ENCODE data around the gene ABR.

Gene ABR

GRCh38 chr17:987931-988330 lies 191.8 kb downstream of the ABR start:
- H3K9me3 ChIP-seq, result no peaks in the 10 kb centered on the region
- no peaks in the 10 kb centered on the region for H4K20me1 ChIP-seq
- no peaks in the 10 kb centered on the region for H3K36me3 ChIP-seq
- H3K27ac ChIP-seq, result no peak overlapping the region
- TF ChIP-seq Cebpa-rat (IDR thresholded peaks at IDR 0.05), result no peak
- no peak overlapping the region for H3K4me2 ChIP-seq
- H3K4me3 ChIP-seq, result no peak overlapping the region
- no peaks in the 10 kb centered on the region for H3K27me3 ChIP-seq
- no peak overlapping the region for H3K9ac ChIP-seq
- peaks cover 12% of the 10 kb centered on the region for H3K4me1 ChIP-seq

GRCh38 chr17:986322-986929 lies 193.4 kb downstream of the ABR start:
- no peak overlapping the region for H3K4me3 ChIP-seq
- peaks cover 27% of the 10 kb centered on the region for H3K4me1 ChIP-seq
- no peak overlapping the region for H3K27ac ChIP-seq
- no peak for TF ChIP-seq Cebpa-rat (IDR thresholded peaks at IDR 0.05)
- no peaks in the 10 kb centered on the region for H3K36me3 ChIP-seq
- no peak overlapping the region for H3K9ac ChIP-seq
- H3K9me3 ChIP-seq, result no peaks in the 10 kb centered on the region
- no peaks in the 10 kb centered on the region for H4K20me1 ChIP-seq
- H3K4me2 ChIP-seq, result no peak overlapping the region
- H3K27me3 ChIP-seq, result no peaks in the 10 kb centered on the region

GRCh38 chr17:983921-984320 lies 195.9 kb downstream of the ABR start:
- Histone ChIP-seq H3K4me3 (no peak overlapping the region), H3K36me3 (no peaks in the 10 kb centered on the region), H4K20me1 (no peaks in the 10 kb centered on the region), H3K4me1 (peaks cover 41% of the 10 kb centered on the region), H3K4me2 (peak overlapping the region; percentile 44), H3K27me3 (no peaks in the 10 kb centered on the region), H3K9ac (peak overlapping the region; percentile 50; the same call in 1 of the 2 replicates), H3K27ac (no peak overlapping the region), H3K9me3 (no peaks in the 10 kb centered on the region)
- TF ChIP-seq Cebpa-rat (IDR thresholded peaks at IDR 0.05), result no peak

GRCh38 chr17:981292-981658 lies 198.5 kb downstream of the ABR start:
- H3K9ac ChIP-seq, result peak overlapping the region; percentile 60; the same call in 1 of the 2 replicates
- H3K9me3 ChIP-seq, result no peaks in the 10 kb centered on the region
- H3K4me3 ChIP-seq, result no peak overlapping the region
- 0 out of 2 replicates have a peak overlapping the region, but pooled peaks have one; percentile 41 for H3K27ac ChIP-seq
- peaks cover 25% of the 10 kb centered on the region for H4K20me1 ChIP-seq
- H3K27me3 ChIP-seq, result no peaks in the 10 kb centered on the region
- H3K36me3 ChIP-seq, result peaks cover 4% of the 10 kb centered on the region; the same call in 1 of the 2 replicates
- TF ChIP-seq Cebpa-rat (IDR thresholded peaks at IDR 0.05), result no peak
- peaks cover 56% of the 10 kb centered on the region for H3K4me1 ChIP-seq
- peak overlapping the region; percentile 89 for H3K4me2 ChIP-seq

GRCh38 chr17:980406-981291 lies 199.1 kb downstream of the ABR start:
- TF ChIP-seq Cebpa-rat (IDR thresholded peaks at IDR 0.05), result no peak
- peak overlapping the region; percentile 77 for H3K9ac ChIP-seq
- peaks cover 32% of the 10 kb centered on the region for H4K20me1 ChIP-seq
- H3K4me2 ChIP-seq, result peak overlapping the region; percentile 89
- peak overlapping the region; percentile 95 for H3K4me3 ChIP-seq
- no peaks in the 10 kb centered on the region for H3K27me3 ChIP-seq
- no peaks in the 10 kb centered on the region for H3K9me3 ChIP-seq
- peaks cover 62% of the 10 kb centered on the region for H3K4me1 ChIP-seq
- H3K27ac ChIP-seq, result peak overlapping the region; percentile 78
- H3K36me3 ChIP-seq, result peaks cover 6% of the 10 kb centered on the region; the same call in 1 of the 2 replicates

- Histone ChIP-seq H3K9me3 (no peaks in the 10 kb centered on the region), H3K27ac (peak within 1 kb of the TSS; percentile 95), H3K36me3 (peaks cover 14% of the 10 kb centered on the region), H3K4me3 (peak within 1 kb of the TSS; percentile 95), H3K9ac (peak within 1 kb of the TSS; percentile 96), H4K20me1 (peaks cover 40% of the 10 kb centered on the region), H3K4me1 (peaks cover 71% of the 10 kb centered on the region), H3K4me2 (peak within 1 kb of the TSS; percentile 94), H3K27me3 (no peaks in the 10 kb centered on the region)
- no peak for TF ChIP-seq Cebpa-rat (IDR thresholded peaks at IDR 0.05)
Measured at GRCh38 chr17:979539-980405, 200.0 kb downstream of the ABR start, which contains the start of gene NXN. Gene NXN, minus strand, starts transcription at chr17:979776.

GRCh38 chr17:979212-979538 lies 200.6 kb downstream of the ABR start:
- Histone ChIP-seq H3K9ac (peak overlapping the region; percentile 92), H3K4me2 (peak overlapping the region; percentile 43; the same call in 1 of the 2 replicates), H3K36me3 (peaks cover 20% of the 10 kb centered on the region), H3K4me3 (peak overlapping the region; percentile 95), H3K27ac (peak overlapping the region; percentile 84), H3K9me3 (no peaks in the 10 kb centered on the region), H4K20me1 (peaks cover 46% of the 10 kb centered on the region), H3K27me3 (no peaks in the 10 kb centered on the region), H3K4me1 (peaks cover 74% of the 10 kb centered on the region)
- TF ChIP-seq Cebpa-rat (IDR thresholded peaks at IDR 0.05), result no peak

GRCh38 chr17:978103-979093 lies 201.4 kb downstream of the ABR start:
- Histone ChIP-seq H4K20me1 (peaks cover 54% of the 10 kb centered on the region), H3K9ac (peak overlapping the region; percentile 96), H3K27me3 (no peaks in the 10 kb centered on the region), H3K9me3 (0 out of 2 replicates have a peak, but pooled peaks cover 1% of the 10 kb centered on the region), H3K4me3 (peak overlapping the region; percentile 95), H3K4me2 (peak overlapping the region; percentile 94), H3K27ac (peak overlapping the region; percentile 95), H3K4me1 (peaks cover 71% of the 10 kb centered on the region), H3K36me3 (peaks cover 27% of the 10 kb centered on the region)
- 0 out of 2 replicates have a peak, but pooled peaks have one; percentile 7 for TF ChIP-seq Cebpa-rat (IDR thresholded peaks at IDR 0.05)

Data from BLaER1 (cell line).